ENCODE data around the gene CHEK1. TPM values are rescaled to one million over a fixed set of nuclear protein-coding genes. Genes with fewer than 3 reads are reported as not detected.
A peak's percentile ranks its signal among the peaks of the same experiment; 100 is the strongest.

Gene CHEK1
- total and polyA plus RNA-seq, 5 experiments from 2014 or later, result 1.0 to 2.1 (median 2.0) TPM

GRCh38 chr11:125724125-125724524, 99.2 kb downstream of the CHEK1 start:
- no peaks in the 10 kb centered on the region for H3K9me3 Mint-ChIP-seq
- POLR2A ChIA-PET, result no interaction called here
- no peak overlapping the region for H3K4me3 Mint-ChIP-seq
- H3K36me3 Mint-ChIP-seq, result no peaks in the 10 kb centered on the region
- H3K27me3 Mint-ChIP-seq, result peaks cover 23 to 53% (median 30%) of the 10 kb centered on the region in 5 donors
- no peak overlapping the region for H3K27ac Mint-ChIP-seq
- DNase-seq (peak in 2 of 10 donors; percentile 2 to 12), ATAC-seq (no peak)
- no peaks in the 10 kb centered on the region for H3K4me1 Mint-ChIP-seq

Other genes with a start within 250 kb of the CHEK1 start
- gene FEZ1, start 128.9 kb upstream of the CHEK1 start, total RNA-seq, result not detected
- gene FEZ1, start 128.9 kb upstream of the CHEK1 start, polyA plus RNA-seq, result 10 to 100 TPM in 1 of 3 donors, 1 to 10 TPM in 2; 1.1 to 11.6 (median 1.7) TPM
- gene EI24, start 55.7 kb upstream of the CHEK1 start, total RNA-seq, result 10 to 100 TPM; 34.6 to 39.4 TPM
- gene EI24, start 55.7 kb upstream of the CHEK1 start, polyA plus RNA-seq, result 10 to 100 TPM; 56.0 to 84.4 (median 74.0) TPM
- gene STT3A, start 32.3 kb upstream of the CHEK1 start, total RNA-seq, result 10 to 100 TPM; 57.0 to 64.5 TPM
- gene STT3A, start 32.3 kb upstream of the CHEK1 start, polyA plus RNA-seq, result 10 to 100 TPM; 36.8 to 53.4 (median 40.1) TPM
- not detected for gene ACRV1, start 55.7 kb downstream of the CHEK1 start, total RNA-seq
- not detected for gene ACRV1, start 55.7 kb downstream of the CHEK1 start, polyA plus RNA-seq
- gene PATE1, start 121.1 kb downstream of the CHEK1 start, total RNA-seq, result not detected
- not detected for gene PATE1, start 121.1 kb downstream of the CHEK1 start, polyA plus RNA-seq
- gene PATE2, start 153.7 kb downstream of the CHEK1 start, total RNA-seq, result not detected
- gene PATE2, start 153.7 kb downstream of the CHEK1 start, polyA plus RNA-seq, result not detected
- not detected for gene PATE3, start 163.0 kb downstream of the CHEK1 start, total RNA-seq
- not detected for gene PATE3, start 163.0 kb downstream of the CHEK1 start, polyA plus RNA-seq
- gene PATE4, start 208.2 kb downstream of the CHEK1 start, total RNA-seq, result not detected
- gene PATE4, start 208.2 kb downstream of the CHEK1 start, polyA plus RNA-seq, result not detected

Data from naive thymus-derived CD8-positive, alpha-beta T cell (primary cell).